GM13976 (cell line): Measurements from ENCODE around the gene SLC25A21.

ENCODE experiments used
- DNase-seq: peaks from one replicate; pipeline ENCODE4 v3.0.0; 2012; ENCODE audit warnings: low spot score
- in situ Hi-C: fragments of 300-500 bp; cut with MboI; formaldehyde crosslinking; loops from one replicate; pipeline ENCODE4 v1.12.0; 2022; ENCODE audit warnings: low sequenced_read_pairs, mixed read lengths, inconsistent platforms; ENCODE audit not compliant: unreplicated experiment
- TF ChIP-seq, protein P1 (sequence below): IDR thresholded peaks from 2 replicates; pipeline ENCODE4 v1.5.1; 2012; ENCODE audit warnings: borderline replicate concordance, mild to moderate bottlenecking; ENCODE audit not compliant: insufficient read depth; ENCODE audit errors: extremely low read depth, missing control alignments, control extremely low read depth

The SLC25A21 gene

DNA sequence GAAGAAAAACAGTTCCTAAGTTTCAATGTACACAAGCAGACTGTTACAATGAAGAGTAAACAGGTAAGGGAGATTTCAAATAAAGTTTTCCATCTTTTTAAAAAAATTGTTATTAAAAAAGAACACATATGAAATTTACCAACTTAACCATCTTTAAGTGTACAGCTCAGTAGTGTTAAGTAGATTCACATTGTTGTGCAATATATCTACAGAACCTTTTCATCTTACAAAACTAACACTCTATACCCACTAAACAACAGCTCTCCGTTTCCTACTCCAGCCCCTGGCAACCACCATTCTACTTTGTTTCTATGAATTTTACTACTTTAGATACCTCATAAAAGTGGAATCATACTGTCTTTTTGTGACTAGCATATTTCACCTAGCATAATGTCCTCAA lies 139.5 kb downstream of the SLC25A21 start:
- in situ Hi-C loops = no loop called here
- TF ChIP-seq, protein P1, sequence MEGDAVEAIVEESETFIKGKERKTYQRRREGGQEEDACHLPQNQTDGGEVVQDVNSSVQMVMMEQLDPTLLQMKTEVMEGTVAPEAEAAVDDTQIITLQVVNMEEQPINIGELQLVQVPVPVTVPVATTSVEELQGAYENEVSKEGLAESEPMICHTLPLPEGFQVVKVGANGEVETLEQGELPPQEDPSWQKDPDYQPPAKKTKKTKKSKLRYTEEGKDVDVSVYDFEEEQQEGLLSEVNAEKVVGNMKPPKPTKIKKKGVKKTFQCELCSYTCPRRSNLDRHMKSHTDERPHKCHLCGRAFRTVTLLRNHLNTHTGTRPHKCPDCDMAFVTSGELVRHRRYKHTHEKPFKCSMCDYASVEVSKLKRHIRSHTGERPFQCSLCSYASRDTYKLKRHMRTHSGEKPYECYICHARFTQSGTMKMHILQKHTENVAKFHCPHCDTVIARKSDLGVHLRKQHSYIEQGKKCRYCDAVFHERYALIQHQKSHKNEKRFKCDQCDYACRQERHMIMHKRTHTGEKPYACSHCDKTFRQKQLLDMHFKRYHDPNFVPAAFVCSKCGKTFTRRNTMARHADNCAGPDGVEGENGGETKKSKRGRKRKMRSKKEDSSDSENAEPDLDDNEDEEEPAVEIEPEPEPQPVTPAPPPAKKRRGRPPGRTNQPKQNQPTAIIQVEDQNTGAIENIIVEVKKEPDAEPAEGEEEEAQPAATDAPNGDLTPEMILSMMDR = no peak
- DNase-seq = no peak

DNA sequence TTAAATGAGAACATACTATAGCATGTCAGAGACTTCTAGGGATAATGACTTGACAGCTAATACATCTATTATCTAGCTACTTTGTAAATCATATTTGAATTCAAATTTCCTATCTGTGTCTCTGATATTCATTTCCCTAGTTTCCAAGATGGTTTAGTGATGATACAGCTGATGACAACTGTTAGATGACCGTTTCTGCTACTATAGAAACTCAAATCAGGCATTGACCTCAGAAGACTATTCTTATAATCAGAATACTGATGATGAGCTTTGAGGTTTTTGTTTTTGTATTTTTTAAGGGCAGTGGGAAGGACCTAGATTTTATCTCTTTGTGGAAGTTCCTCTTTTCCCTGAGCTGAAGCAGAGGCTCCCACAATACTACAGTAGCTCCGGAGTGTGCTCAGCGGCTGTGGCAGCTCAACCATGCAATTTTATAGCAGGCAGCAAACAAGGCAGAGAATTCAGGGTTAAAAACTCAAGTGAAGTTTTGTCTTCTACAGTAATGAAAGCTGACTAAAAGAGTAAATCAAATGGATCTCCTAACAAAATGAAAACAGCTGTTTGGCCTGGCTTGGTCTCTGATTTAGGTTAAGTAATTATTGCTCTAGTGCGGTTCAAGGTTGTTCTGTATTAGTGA lies 145.1 kb downstream of the SLC25A21 start:
- DNase-seq = no peak
- in situ Hi-C loops = no loop called here
- TF ChIP-seq, protein P1 = no peak

DNA sequence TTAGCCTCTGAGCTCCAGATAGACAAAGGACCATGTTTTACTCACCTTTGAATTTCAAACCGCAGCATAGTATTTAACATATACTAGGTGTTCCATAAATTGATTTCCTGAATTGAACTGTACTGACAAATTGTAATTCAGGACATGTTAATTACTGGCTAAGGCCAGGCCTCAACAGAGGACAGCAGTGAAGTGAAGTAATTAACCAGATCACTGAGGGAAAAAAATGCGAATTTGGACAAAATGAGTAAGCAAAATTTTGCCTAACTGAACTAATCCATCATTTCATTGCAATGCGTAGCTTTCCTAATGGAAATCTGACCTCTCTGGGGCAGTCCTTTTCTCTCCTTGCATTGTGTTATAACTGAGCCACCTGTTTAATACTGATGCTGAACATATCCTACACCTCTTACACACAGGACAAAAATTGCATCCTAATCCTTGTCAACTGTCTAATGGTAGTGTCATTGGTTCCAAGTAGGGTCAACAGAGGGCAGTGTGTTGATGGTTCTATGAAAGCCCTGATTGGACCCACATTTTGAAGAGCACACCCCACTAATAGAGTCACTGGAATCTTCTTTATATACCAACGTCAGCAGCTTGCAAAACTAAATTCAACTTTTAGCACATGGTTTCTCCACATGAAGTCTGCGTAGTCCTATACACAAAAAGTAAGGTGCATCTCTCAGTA lies 148.4 kb downstream of the SLC25A21 start:
- DNase-seq = no peak
- in situ Hi-C loops = no loop called here
- TF ChIP-seq, protein P1 = no peak

DNA sequence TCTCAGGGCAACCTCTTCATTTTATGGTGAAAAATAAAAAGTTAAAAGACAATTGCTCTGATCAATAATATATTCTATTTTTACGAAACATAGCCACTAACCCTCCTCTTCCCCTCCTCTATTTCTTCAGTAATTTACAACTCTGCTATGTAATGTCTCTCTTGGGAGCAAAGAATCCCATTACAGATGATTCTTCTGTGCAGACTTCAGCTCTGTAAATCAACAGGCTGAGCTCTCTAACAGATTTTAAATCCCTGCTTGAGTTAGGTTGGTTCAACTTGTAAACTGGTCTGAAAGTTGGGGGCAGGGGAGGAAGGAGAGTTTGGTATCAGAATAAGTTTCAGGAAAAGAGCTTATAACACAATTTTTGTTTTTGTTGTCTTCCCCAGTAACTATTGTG lies 151.0 kb downstream of the SLC25A21 start:
- TF ChIP-seq, protein P1 = no peak
- in situ Hi-C loops = no loop called here
- no peak for DNase-seq

DNA sequence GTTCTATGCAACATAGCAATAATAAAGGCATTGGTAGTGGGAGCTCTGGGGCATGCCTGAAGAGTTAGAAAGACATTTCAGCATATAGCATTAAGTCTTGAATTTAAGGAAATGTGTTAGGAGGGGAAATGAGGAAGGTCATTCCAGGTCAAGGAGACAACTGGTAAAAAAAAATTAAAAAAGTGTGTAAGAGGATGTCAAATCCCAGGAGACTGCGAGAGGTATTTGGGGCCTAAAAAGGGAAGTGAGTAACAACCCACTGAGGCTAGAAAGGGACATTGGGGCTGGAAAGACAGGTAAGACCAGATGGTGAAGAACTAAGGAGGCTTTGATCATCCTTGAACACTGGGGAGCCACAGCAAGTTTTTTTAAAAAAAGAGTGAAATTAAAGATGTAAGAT lies 152.9 kb downstream of the SLC25A21 start:
- in situ Hi-C loops = no loop called here
- no peak for DNase-seq
- TF ChIP-seq, protein P1 = no peak

DNA sequence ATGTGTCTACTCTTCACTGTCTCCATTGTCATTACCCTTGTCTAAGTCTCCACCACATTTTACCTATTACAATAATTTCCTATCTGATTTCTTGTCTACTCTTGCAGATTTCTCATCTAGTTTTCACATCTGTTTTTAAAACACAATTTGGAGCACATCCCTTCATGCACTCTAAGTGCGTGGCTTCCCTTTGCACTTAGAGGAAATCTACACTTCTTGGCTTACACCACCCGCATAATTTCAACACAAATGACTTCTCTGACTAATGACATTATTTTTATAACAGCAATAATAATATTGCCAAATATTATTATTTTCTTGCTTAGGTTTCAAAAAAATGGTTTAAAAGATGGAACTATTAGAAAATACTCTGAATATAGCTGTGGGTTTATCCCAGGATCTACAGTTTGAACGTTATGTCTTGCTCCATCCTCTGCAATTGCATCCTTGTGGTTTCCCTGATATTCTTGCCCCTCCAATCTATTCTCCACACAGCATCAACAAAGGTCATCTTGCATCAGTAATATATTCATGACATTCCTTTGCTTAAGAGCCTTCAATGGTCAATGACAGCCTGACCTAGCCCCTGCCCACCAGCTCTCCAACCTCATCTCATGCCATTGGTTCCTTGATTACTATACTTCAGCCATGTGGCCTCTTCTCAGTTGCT lies 153.7 kb downstream of the SLC25A21 start:
- in situ Hi-C loops = no loop called here
- TF ChIP-seq, protein P1 = no peak
- DNase-seq = no peak
